NCI-H2196 treated with DMSO at 0.1 percent for 48 hours (cell line): ENCODE data around the gene CHRM2.
A peak's percentile ranks its signal among the peaks of the same experiment; 100 is the strongest.
"Not testable (repeated sequence)": the region's sequence is repeated elsewhere in the genome, so short reads cannot be mapped to it uniquely, and the experiment has no call there.

ENCODE experiments used
- DNase-seq: peaks from one replicate; lab custom pipeline; 2025; ENCODE audit not compliant: unreplicated experiment; lab: John Stamatoyannopoulos, UW

The CHRM2 gene

DNA sequence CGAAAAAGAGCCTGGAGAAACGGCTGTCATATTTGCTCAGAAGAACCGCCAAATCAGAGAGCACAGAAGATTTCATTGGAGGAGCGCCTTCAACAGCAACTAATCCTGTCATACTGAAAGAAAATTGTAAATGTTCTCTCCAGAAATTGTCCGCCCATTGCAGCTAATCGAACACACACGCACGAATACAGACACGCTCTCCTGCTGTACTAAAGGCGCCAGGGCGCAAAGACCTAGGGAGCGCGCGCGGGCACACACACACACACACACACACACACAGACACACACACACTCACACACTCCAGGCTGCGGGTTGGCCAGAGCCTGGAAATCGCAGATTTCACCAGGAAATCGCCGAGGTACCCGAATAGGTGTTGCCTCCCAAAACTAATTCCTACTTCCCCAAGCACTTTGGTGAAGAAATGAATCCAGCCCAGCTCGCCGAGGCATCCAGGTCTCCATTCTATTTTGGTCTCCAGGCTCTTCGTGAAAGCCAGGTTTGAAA lies at the start of gene CHRM2:
CHRM2 (plus strand) TSS at position 157 of the 505 bp plus-strand sequence. CDS start 146,214 bp downstream, outside the sequence.
- no peak for DNase-seq

DNA sequence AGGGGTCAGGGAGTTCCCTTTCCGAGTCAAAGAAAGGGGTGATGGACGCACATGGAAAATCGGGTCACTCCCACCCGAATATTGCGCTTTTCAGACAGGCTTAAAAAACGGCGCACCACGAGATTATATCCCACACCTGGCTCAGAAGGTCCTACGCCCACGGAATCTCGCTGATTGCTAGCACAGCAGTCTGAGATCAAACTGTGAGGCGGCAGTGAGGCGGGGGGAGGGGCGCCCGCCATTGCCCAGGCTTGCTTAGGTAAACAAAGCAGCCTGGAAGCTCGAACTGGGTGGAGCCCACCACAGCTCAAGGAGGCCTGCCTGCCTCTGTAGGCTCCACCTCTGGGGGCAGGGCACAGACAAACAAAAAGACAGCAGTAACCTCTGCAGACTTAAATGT lies 37.1 kb upstream of the CHRM2 start:
- DNase-seq = not testable (repeated sequence)

DNA sequence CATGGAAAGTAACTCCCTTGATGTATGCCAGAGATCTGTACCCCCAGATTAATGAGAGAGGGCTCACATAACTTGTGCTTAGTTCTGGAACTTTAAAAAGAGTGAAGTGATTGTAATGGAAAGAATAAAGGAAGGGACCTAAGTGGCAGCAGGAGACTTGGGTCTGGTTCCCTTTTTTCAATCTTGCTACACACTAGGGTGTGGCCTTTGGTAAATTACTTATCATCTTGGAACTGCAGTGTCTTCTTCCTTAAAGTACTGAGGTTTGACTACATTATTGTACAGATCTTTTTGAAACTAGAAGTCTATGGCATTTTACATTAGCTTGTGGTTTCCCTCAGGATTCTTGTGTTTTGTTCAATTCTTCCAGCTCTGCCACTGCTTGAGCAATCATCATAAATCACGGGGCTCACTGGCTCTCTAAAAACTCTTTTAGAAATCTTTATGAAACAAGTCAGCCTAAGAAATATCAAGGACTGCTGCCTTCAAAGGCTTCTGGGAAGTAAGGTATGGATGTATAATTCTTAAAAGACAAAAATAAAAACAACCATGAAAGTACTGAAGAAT lies 22.5 kb upstream of the CHRM2 start:
- DNase-seq = no peak

DNA sequence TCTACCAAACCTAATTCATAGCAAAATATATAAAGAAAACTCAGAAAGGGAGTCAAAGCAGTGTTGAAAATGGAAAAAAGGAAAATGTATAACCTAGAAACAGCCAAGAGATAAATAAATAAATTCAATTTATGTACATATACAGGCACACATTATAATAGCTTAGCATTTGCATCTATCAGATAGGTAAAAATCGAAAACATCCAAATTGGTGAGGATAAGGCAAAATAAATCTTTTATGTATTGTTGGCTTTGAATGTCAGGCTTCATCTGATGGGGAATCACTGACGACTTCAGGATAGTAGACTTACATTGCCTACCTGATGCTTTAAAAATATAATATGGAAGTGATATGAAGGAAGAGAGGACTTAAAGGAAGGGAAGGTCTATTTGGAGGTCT lies 20.6 kb upstream of the CHRM2 start:
- no peak for DNase-seq

DNA sequence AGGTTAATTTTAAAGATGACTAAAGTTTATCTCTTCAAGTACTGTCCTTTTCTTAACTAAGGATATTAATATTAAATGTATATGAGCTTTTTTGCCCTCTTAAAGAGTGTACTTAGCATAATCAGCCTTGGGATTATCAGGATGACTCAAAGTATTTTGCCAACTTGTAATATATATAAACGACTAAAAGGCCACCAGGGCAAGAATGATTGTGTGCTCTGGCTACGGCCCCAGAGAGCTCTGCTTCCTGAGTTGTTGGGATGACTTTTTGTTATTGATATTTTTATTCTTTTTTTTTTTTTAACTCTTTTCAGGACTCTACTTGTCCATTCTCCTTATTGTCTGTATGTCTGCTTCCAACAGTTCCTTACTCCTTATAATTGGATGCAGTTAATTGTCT lies 14.8 kb upstream of the CHRM2 start:
- DNase-seq = no peak

DNA sequence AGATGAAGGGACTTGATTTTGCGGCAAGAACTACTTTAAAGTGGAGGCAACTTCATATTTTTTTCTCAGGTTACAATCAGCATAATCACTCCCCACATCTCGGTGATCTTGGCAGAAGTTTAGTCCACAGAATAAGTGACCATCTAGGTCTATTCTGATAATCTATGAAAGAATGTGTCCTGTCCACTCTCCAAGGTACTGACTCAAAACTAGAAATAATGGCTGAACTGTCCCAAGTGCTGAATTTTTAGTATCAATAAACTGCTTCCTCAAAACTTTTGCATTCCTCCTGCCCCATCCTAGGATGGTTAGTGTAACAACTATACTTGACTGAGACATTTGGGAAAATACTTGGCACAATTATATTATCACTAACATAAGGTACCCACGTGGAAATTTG lies 10.9 kb upstream of the CHRM2 start:
- DNase-seq = no peak

DNA sequence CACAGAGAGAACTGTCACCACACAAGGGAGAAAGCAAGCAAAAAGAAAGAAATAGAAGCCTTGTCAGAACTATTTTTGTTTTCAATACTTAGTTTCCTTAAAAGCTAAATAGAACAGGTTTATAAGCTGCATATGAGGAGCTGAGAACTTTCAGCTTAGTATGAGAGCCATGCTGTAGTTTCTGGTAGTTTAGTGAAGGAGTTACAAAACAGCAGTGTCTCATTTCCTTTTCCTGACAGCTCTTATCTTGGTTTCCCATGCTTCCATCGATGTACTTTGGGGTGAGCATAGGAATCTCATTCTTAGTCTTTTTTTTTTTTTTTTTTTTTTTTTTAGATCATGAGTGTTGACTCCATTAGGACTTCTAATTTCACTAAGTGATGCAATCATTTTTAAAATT lies 8.6 kb upstream of the CHRM2 start:
- no peak for DNase-seq

DNA sequence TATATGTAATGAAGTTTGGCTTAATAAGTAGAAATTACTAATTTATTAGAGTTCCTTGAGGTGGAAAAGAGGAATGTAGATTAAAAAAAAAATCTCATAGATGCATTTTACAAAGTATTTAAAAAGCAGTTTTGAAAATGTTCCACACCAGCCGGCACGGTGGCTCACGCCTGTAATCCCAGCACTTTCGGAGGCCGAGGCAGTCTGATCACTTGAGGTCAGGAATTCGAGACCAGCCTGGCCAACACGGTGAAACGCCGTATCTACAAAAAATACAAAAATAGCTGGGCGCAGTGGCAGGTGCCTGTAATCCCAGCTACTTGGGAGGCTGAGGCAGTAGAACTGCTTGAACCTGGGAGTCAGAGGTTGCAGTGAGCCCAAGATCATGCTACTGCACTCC lies 3.2 kb upstream of the CHRM2 start:
- DNase-seq = no peak

DNA sequence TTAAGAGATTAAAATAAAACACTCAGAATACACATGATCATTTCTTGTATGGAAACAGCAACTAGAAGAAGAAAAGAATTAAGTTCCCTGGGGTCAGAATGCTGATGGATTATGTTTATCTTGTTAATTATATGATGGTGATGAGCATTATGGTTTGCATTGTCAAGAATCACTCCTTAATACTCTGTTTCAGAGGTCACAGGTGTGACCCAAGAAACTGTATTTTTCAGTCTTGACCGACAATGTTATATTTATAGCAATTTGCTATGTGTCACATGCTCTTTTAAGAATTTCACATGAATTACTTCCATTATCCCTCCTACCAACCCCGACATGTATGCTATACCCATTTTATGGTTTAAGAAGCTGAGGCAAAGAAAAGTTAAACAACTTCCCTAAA lies 2.7 kb upstream of the CHRM2 start:
- no peak for DNase-seq

DNA sequence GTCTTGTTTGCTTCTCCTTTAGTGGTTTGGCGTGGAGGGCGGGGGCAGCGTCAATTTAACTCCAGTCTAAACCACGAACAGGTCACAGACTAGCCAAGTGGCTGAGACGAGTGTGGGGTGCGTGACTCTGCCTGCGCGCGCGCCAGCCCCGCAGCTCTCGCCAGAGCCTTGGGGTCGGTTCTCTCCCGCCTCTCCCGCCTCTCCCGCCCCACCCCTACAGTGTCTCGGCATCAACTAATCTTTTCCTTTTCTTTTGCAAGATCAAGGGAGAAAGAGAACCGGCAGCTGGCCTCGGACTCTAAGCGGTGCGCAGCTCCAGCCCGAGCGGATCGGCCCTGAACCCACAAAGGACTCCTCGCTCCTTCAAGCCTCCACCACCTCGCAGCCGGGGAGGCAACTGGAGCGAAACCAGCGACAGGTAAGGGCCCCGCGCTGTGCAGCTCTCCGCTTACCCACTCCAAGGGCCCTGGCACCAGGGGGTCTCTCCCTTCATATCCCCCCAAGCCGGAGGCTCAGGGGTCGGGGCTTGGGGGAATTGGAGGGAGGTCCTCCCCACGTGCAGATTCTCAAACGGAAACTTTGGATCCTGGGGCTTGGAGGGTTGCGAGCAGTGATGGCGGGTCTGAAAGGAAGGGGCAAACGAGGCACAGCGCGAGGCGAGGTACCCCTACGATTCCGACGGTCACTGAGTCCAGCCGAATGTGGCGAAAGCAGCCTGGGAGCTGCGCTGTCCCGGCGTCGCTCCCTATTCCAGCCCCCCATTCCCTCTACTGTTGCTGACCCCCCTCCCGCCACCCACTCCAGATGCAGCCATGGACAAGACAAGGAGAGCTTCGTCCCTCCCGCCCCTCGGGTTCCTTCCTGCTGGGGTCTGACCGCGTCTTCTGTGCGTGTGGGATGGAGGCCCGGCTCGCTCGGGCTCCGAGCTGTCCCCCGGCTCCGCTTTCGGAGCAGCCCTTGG lies 829 bp downstream of the CHRM2 start:
- DNase-seq = no peak

DNA sequence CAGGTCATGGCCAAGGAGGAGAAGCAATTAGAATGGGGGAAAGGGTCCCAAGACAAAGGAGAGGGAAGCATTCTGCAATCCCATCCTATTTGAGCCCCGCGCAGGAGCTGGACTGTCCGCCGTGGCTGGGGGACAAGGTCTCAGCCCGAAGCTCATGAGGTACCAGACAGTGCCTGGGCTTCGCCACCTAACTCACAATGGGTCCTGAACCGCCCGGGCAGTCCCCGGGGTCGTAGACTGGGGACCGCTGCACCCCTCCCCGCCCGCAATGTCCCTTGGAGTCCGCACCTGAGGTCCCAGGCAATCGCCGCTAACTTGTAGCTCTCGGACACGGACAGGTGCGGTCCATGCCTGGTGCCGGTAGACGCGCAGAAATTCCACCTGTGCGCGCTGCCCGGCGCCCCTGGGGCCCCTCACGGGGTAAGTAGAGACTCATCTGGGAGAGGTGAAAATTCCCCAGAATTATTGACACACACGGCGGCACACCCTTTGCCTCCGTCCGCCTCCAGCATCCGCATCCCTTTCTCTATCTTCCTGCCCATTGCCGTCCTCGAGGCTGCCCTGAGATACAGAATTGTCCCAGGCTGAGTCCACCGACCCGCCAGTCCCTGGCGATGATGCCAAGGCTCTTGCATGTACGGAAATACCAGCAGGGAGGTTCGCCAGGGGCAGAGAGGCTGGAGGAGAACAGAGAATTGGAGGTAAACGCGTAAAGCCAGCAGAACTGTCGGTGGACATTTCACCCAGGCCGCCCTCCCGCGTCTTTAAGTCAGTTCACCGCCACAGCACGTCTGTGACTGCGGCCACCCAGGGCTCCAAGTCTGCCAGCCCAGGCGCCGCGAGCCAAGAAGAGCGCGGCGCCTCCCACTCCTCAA lies 1.8 kb downstream of the CHRM2 start:
- no peak for DNase-seq

DNA sequence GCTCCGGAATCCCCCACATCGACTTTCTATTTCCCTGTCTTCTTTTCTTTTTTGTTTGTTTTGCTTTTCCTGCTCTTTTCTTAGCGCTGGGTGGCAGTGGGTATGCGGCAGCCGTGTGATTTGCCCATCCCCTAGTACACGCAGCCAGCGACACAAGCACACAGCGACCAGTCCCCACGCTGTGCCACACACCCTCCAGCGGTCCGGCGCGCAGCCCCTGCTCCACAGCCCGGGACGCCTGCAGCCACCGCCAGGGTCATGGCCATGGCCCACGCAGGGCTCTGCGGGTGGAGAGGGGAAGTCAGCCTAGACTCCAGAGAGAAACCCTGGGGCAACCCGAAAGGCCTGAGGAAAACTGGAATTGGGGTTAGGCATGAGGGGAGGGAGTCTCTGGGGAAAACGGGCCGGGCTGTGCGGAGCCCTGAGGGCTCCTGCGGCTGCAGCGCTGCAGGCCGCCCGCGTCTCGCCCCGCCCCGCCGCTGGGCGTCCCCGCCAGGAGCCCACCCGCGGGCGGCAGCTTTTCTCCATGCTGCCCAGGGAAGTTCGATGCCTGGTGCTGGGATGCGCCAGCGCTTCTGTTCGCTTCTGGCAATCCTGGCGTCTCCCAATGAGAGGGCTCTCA lies 2.5 kb downstream of the CHRM2 start:
- no peak for DNase-seq

DNA sequence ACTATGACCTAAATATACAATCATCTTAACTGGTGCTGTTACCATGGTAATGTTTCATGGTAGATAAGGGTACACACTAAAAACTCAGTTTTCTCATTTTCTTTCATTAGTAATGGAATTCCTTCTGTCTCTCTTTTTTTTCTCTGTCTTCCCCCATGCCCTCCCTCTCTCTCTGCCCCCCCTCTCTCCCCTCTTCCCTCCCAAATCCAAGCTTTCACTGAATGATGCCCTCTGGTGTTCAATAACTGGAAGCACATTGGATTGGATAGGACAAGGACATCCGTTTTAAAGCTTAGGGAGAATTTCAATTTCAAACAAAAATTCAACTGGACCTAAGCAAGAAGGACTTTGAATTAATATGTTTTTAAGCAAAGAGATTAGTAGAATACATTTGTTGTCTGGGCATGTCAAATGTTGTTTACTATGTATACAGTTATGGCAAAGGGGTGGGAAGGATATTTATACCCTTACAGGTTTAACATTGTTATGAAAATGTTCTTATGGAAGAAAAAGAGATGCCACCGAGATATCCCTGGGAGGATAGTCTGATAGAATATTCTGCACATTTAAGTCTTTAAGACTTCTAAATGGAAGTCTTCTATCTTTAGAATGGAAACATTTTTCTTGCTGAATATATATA lies 6.1 kb downstream of the CHRM2 start:
- DNase-seq = peak; percentile 15

DNA sequence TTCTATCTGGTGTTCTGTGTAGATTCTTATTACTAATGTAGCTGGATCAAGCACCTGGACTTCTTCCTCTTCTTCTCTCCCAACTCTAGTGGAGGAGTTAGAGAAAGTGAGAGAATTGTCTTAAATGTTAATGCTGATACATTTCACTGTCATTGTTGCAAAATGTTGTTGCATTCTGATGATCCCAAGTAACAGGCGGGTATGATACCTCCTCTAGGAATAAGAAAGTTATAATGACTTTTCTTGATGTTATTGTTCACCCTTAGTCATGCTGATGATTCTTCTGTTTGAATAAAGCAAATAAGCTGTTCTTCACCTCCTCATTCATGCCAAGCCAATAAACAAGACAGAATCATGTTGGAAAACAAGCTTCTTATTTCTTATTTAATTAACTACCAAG lies 9.1 kb downstream of the CHRM2 start:
- no peak for DNase-seq

DNA sequence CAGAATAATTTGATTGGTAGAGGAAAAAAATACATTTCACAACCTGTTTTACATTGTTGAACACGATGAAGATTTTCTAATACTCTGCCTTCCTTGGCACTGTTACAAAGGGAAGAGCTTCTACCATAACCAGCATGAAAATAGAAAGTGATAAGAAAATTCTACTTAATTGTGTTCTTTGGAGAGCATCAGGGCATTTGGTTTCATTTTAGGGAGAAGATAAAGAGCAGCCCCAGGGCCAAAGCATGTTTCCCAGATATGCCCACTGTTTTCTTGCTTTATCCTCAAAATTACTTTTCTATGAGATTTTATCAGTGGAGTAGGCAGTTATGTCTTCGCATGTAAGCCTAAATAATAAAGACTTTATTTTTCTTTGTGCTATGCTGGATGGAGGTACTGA lies 9.5 kb downstream of the CHRM2 start:
- no peak for DNase-seq

DNA sequence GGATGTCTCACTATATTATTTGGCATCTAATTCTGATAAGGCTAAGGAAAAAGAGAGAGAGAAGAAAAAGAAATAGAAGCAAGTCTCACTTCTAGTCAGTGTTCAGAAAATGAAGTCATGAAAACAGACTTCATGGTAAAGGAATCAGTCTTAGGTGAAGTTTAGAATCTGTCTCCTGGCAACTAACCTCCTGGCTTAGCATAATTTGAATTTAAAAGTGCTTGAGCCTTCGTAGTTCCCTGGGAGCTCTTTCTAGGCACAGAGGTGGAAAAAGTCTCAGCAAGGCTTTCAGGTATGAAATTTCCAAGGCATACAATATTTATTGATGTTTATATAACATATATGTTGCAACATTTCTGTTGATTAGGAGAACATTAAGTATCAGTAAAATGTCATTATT lies 10.4 kb downstream of the CHRM2 start:
- DNase-seq = no peak

DNA sequence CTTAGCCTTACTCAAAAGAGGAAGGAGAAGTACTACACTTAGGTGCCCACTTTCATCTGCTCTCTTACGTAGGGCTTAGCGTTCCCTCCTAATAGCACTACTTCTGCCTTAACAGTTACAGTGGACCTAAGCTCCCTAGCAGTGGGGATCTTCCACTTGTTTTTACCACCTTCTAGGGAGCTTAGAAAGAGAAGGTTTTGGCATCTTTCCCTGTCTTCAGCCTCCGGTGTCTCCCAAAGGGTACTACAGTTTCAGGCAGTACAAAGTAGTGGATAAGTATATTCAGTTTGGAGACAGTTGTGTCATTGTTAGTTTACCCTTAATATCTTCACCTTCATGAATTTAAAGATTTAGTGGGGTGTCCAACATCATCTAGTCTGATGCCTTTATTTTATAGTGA lies 14.6 kb downstream of the CHRM2 start:
- no peak for DNase-seq

DNA sequence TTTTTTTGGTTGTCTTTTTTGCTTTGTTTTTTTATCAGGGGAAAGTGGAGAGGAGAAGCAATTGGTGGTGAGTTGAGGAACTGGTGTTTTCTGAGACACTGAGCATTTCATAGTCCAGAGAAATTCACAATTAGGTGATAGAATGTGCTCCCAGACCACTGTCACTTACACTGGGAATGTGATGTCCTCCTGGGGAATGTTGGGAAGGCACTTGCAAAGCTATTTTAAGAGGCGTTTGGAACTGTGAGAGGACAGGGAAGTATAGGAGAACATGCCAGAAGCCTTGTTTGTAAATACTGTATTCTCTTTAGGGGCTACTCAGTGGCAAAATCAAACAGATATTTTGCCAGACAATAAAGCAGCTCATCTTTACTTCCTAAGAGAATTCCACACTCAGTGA lies 16.0 kb downstream of the CHRM2 start:
- no peak for DNase-seq

DNA sequence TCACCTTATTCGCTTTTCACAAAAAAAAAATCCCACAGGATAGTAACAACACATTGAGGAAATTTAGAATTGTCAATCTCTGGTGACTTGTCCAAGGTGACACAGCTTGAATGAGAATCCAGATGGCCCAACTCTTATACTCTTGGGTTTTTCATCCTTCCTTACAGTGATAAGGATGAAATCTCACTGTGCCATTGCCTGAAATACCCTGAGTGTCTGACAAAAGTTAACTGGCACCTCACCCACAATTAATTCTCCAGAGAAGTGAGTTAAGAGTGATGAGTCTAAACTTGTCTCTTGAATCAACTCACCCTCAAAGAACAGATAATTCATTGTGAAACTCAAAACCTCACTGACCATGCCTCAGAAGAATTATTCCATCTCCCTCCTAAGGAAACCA lies 18.9 kb downstream of the CHRM2 start:
- DNase-seq = no peak

DNA sequence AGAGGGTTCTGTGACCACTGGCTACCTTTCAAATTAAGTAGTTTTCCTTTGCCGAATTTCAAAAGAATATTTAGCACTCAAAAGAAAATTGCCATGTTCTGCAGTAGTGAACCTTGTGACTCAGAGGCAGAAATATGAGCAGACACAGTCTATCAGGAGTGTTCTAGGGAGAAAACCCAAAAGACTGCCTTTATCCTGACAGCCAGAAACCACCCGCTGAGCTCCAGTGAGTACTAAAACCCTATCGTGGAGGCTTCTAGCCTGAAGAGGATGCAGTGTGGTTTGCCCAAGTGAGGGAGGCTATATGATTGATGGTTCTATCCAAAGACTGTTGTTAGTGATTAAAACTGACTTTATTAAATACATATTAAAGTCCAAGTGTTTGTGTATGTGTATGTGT lies 21.9 kb downstream of the CHRM2 start:
- no peak for DNase-seq

DNA sequence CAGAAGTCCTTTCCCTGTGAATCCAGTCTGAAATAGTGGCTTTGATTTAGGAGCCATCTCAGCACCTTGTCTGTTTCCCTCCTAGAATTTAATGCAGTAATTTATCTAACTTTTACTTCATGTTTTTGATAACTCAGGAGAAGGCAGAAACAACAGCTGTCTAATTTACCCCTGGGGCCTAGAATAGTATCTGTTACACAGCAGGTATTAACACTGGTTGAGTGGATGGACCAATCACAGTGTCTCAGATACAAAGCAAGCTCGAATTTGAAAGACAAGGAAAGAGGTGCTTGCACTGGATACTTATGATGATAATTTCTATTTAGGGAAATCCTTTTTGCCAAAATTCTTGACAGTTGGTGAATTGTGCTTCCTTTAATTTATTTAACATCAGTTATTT lies 23.4 kb downstream of the CHRM2 start:
- DNase-seq = no peak
